Activated T-cell treated with anti-CD3 and anti-CD28 coated beads for 1 hour (primary cell): ENCODE data around the gene ZNF579.
"Not testable (repeated sequence)": the region's sequence is repeated elsewhere in the genome, so short reads cannot be mapped to it uniquely, and the experiment has no call there.

ENCODE experiments used
- DNase-seq: peaks from one replicate; pipeline ENCODE4 v3.0.0-alpha.2; 2020; ENCODE audit warnings: low read depth

ZNF579 gene

GRCh38 chr19:55593096-55593772, 12.6 kb upstream of the ZNF579 start:
- no peak for DNase-seq

GRCh38 chr19:55592391-55593090, 11.9 kb upstream of the ZNF579 start:
- no peak for DNase-seq

GRCh38 chr19:55591555-55591954, 10.9 kb upstream of the ZNF579 start:
- no peak for DNase-seq

GRCh38 chr19:55590617-55591016, 10.0 kb upstream of the ZNF579 start:
- DNase-seq: no peak

- no peak for DNase-seq
These were observed 9.5 kb upstream of the ZNF579 start for GRCh38 chr19:55590109-55590508.

GRCh38 chr19:55588738-55589137, 8.1 kb upstream of the ZNF579 start:
- no peak for DNase-seq

GRCh38 chr19:55586976-55587668, 6.5 kb upstream of the ZNF579 start:
- peak; percentile 85 for DNase-seq

- no peak for DNase-seq
These were observed 5.2 kb upstream of the ZNF579 start for GRCh38 chr19:55585658-55586339.

GRCh38 chr19:55584871-55585270, 4.2 kb upstream of the ZNF579 start:
- DNase-seq: no peak

- not testable (repeated sequence) for DNase-seq
These were observed 3.2 kb upstream of the ZNF579 start for GRCh38 chr19:55583897-55584296.

GRCh38 chr19:55582284-55582683, 1.6 kb upstream of the ZNF579 start:
- DNase-seq: not testable (repeated sequence)

GRCh38 chr19:55581823-55582223, 1.2 kb upstream of the ZNF579 start:
- DNase-seq: no peak

GRCh38 chr19:55581145-55581822, 636 bp upstream of the ZNF579 start:
- no peak for DNase-seq

- no peak for DNase-seq
These were observed 654 bp downstream of the ZNF579 start for GRCh38 chr19:55579766-55580621.

GRCh38 chr19:55578761-55579747, 1.6 kb downstream of the ZNF579 start:
- DNase-seq: no peak

- no peak for DNase-seq
These were observed 2.5 kb downstream of the ZNF579 start for GRCh38 chr19:55578031-55578760.

- DNase-seq: no peak
These were observed 3.9 kb downstream of the ZNF579 start for GRCh38 chr19:55576746-55577145.

- DNase-seq: not testable (repeated sequence)
These were observed 6.7 kb downstream of the ZNF579 start for GRCh38 chr19:55573929-55574328.

- not testable (repeated sequence) for DNase-seq
These were observed 11.2 kb downstream of the ZNF579 start for GRCh38 chr19:55569477-55569876.
